ENCODE data around the gene USF1.

DNA sequence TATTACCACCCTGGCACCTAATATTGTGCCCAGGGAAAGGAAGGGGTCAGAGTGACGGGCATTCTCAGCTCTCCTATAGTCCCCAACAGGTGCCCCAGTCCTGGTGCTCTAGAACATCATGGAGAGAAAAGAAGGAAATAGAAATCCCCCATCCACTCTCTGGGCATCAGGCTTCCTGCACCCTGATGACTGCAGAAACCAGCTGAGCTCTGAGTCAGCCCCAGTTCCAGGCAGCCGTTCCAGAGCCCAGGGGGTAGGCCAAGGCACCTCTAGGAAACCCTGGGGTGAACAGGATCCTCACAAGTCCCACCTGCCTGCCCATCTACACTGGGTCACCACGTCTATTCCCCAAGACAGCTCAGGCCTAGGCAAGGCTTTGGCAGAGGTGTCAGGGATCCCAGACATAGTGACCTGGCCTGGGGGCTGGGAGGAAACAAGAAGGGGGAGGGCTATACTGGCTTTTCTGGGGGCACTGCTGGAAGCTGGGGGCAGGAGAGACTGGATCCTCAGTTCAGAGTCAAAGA lies 42.9 kb upstream of the USF1 start:
- TF ChIP-seq, protein P1, sequence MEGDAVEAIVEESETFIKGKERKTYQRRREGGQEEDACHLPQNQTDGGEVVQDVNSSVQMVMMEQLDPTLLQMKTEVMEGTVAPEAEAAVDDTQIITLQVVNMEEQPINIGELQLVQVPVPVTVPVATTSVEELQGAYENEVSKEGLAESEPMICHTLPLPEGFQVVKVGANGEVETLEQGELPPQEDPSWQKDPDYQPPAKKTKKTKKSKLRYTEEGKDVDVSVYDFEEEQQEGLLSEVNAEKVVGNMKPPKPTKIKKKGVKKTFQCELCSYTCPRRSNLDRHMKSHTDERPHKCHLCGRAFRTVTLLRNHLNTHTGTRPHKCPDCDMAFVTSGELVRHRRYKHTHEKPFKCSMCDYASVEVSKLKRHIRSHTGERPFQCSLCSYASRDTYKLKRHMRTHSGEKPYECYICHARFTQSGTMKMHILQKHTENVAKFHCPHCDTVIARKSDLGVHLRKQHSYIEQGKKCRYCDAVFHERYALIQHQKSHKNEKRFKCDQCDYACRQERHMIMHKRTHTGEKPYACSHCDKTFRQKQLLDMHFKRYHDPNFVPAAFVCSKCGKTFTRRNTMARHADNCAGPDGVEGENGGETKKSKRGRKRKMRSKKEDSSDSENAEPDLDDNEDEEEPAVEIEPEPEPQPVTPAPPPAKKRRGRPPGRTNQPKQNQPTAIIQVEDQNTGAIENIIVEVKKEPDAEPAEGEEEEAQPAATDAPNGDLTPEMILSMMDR (IDR thresholded peaks at IDR 0.05), result no peak
- no peak for TF ChIP-seq POLR2A (IDR thresholded peaks at IDR 0.05)

Measured in right lobe of liver (tissue), 4 donors.